Astrocyte (in vitro differentiated cells and primary cell): Measurements from ENCODE around the gene C11orf24. TPM values are rescaled to one million over a fixed set of nuclear protein-coding genes. Genes with fewer than 3 reads are reported as not detected.

Experiments
- DNase-seq: peaks from one replicate; pipeline ENCODE4 v3.0.0-alpha.2; 2010; ENCODE audit warnings: low read depth
- FAIRE-seq: peaks from 2 replicates; lab custom pipeline; 2011; peaks lifted over from hg19 to GRCh38; lab: Jason Lieb, UNC
- H2AFZ ChIP-seq: 2 replicates; pipeline ENCODE4 v1.6.0; 2012; ENCODE audit warnings: low read depth, low read length, inconsistent platforms
- H3K27ac ChIP-seq: 2 replicates; pipeline ENCODE4 v1.5.1; 2011; ENCODE audit warnings: low read depth, low read length, inconsistent platforms
- H3K27me3 ChIP-seq: 2 replicates; pipeline ENCODE4 v1.6.0; 2011; ENCODE audit warnings: low read length, inconsistent platforms; ENCODE audit not compliant: insufficient read depth
- H3K36me3 ChIP-seq: 2 replicates; pipeline ENCODE4 v1.5.1; 2011; ENCODE audit warnings: low read length, inconsistent platforms; ENCODE audit not compliant: insufficient read depth
- H3K4me1 ChIP-seq: 2 replicates; pipeline ENCODE4 v1.5.1; 2011; ENCODE audit warnings: low read length, inconsistent platforms; ENCODE audit not compliant: insufficient read depth
- H3K4me2 ChIP-seq: 2 replicates; pipeline ENCODE4 v1.6.0; 2012; ENCODE audit warnings: low read length, inconsistent platforms
- H3K4me3 ChIP-seq: 2 replicates; pipeline ENCODE4 v1.5.1; 2011; ENCODE audit warnings: low read depth, mild to moderate bottlenecking, low read length, inconsistent platforms; ENCODE audit not compliant: insufficient read depth
- H3K79me2 ChIP-seq: 2 replicates; pipeline ENCODE4 v1.6.0; 2012; ENCODE audit warnings: mild to moderate bottlenecking, low read length, inconsistent platforms; ENCODE audit not compliant: insufficient read depth
- H3K9ac ChIP-seq: 2 replicates; pipeline ENCODE4 v1.6.0; 2012; ENCODE audit warnings: mild to moderate bottlenecking, low read length, inconsistent platforms
- H3K9me3 ChIP-seq: 2 replicates; pipeline ENCODE4 v1.5.1; 2012; ENCODE audit warnings: low read depth, mild to moderate bottlenecking, low read length, inconsistent platforms; ENCODE audit not compliant: insufficient read depth
- H4K20me1 ChIP-seq: 2 replicates; pipeline ENCODE4 v1.6.0; 2012; ENCODE audit warnings: low read length, inconsistent platforms; ENCODE audit not compliant: insufficient read depth
- H3K27ac Mint-ChIP-seq: one replicate; pipeline ENCODE4 v1.8.0; 2021; ENCODE audit warnings: mild to moderate bottlenecking, mixed read lengths; ENCODE audit not compliant: unreplicated experiment
- H3K27me3 Mint-ChIP-seq: one replicate; pipeline ENCODE4 v1.8.0; 2021; ENCODE audit warnings: low read depth, mixed read lengths; ENCODE audit not compliant: unreplicated experiment
- H3K36me3 Mint-ChIP-seq: one replicate; pipeline ENCODE4 v1.8.0; 2021; ENCODE audit warnings: low read depth, mixed read lengths; ENCODE audit not compliant: unreplicated experiment
- H3K4me1 Mint-ChIP-seq: one replicate; pipeline ENCODE4 v1.8.0; 2021; ENCODE audit warnings: low read depth, mixed read lengths; ENCODE audit not compliant: unreplicated experiment
- H3K4me3 Mint-ChIP-seq: one replicate; pipeline ENCODE4 v1.8.0; 2021; ENCODE audit warnings: mild to moderate bottlenecking, moderate library complexity, mixed read lengths; ENCODE audit not compliant: unreplicated experiment
- H3K9me3 Mint-ChIP-seq: one replicate; pipeline ENCODE4 v1.8.0; 2021; ENCODE audit warnings: mild to moderate bottlenecking, mixed read lengths; ENCODE audit not compliant: unreplicated experiment
- CTCF ChIP-seq: IDR thresholded peaks from 2 replicates; pipeline ENCODE4 v1.5.1; 2011; ENCODE audit warnings: low read depth, mild to moderate bottlenecking, inconsistent platforms, low read length, moderate library complexity; ENCODE audit not compliant: insufficient read depth
- EZH2 ChIP-seq: IDR thresholded peaks from 2 replicates; pipeline ENCODE4 v1.6.1; 2012; ENCODE audit warnings: mild to moderate bottlenecking, low read length, inconsistent platforms; ENCODE audit not compliant: insufficient read depth
- total RNA-seq: library from RNA; stranded (reverse); gene quantifications from 2 replicates; pipeline ENCODE4 v1.2.1, GENCODE V29; 2021

The C11orf24 gene
- total RNA-seq, 1 donor from 2014 or later: 79.8 TPM

GRCh38 chr11:68257477-68258362, 14.1 kb downstream of the C11orf24 start:
- Mint-ChIP-seq H3K9me3 (no peaks in the 10 kb centered on the region), H3K4me3 (no peak overlapping the region), H3K27ac (no peak overlapping the region), H3K36me3 (peaks cover 11% of the 10 kb centered on the region), H3K4me1 (peaks cover 3% of the 10 kb centered on the region), H3K27me3 (no peaks in the 10 kb centered on the region)
- Histone ChIP-seq H2AFZ (peak overlapping the region; percentile 80), H3K36me3 (no peaks in the 10 kb centered on the region), H3K9me3 (no peaks in the 10 kb centered on the region), H3K4me3 (no peak overlapping the region), H3K79me2 (no peaks in the 10 kb centered on the region), H3K4me1 (peaks cover 22% of the 10 kb centered on the region), H3K27ac (no peak overlapping the region), H3K27me3 (no peaks in the 10 kb centered on the region), H4K20me1 (peaks cover 24% of the 10 kb centered on the region), H3K4me2 (peak overlapping the region; percentile 67), H3K9ac (no peak overlapping the region)
- DNase-seq (peak; percentile 67), FAIRE-seq (no peak)
- no peak for TF ChIP-seq EZH2
- TF ChIP-seq CTCF: peak; percentile 70

- peak overlapping the region; percentile 42 for H3K27ac ChIP-seq
- H3K9ac ChIP-seq: peak overlapping the region; percentile 30
- no peaks in the 10 kb centered on the region for H3K27me3 Mint-ChIP-seq
- no peak overlapping the region for H3K4me3 ChIP-seq
- no peaks in the 10 kb centered on the region for H3K9me3 Mint-ChIP-seq
- no peak for TF ChIP-seq EZH2
- no peak for TF ChIP-seq CTCF
- no peaks in the 10 kb centered on the region for H3K27me3 ChIP-seq
- H3K36me3 Mint-ChIP-seq: peaks cover 5% of the 10 kb centered on the region
- H3K9me3 ChIP-seq: no peaks in the 10 kb centered on the region
- H4K20me1 ChIP-seq: peaks cover 10% of the 10 kb centered on the region
- DNase-seq (no peak), FAIRE-seq (no peak)
- no peaks in the 10 kb centered on the region for H3K79me2 ChIP-seq
- peak overlapping the region; percentile 67 for H3K4me2 ChIP-seq
- peak overlapping the region; percentile 44 for H2AFZ ChIP-seq
- peaks cover 3% of the 10 kb centered on the region for H3K4me1 Mint-ChIP-seq
- H3K27ac Mint-ChIP-seq: peak overlapping the region; percentile 54
- no peaks in the 10 kb centered on the region for H3K36me3 ChIP-seq
- H3K4me1 ChIP-seq: peaks cover 22% of the 10 kb centered on the region
- H3K4me3 Mint-ChIP-seq: no peak overlapping the region
These were observed 15.4 kb downstream of the C11orf24 start for GRCh38 chr11:68256331-68256741.

DNA sequence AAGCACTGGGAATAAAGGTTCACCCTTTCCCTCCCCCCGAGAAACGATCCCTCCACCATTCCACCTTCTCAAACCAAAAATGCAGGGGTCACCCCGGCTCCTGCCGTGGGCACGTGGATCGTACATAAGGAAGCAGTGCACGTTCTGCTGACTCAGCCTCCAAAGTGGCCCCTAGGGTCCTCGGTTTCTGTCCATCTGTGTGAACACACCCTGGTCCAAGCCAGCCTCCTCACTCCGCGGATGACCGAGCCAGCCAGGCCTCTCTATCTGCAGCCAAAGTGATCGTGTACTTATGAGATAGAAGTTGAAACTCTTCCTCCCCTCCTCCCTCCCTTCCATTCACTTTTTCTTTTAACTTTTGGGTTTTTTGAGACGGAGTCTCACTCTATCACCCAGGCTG, 16.2 kb downstream of the C11orf24 start:
- H3K4me1 Mint-ChIP-seq: peaks cover 3% of the 10 kb centered on the region
- DNase-seq (no peak), FAIRE-seq (no peak)
- Histone ChIP-seq H3K4me3 (no peak overlapping the region), H3K79me2 (no peaks in the 10 kb centered on the region), H2AFZ (no peak overlapping the region), H3K4me1 (peaks cover 22% of the 10 kb centered on the region), H3K36me3 (no peaks in the 10 kb centered on the region), H4K20me1 (peaks cover 2% of the 10 kb centered on the region), H3K4me2 (no peak overlapping the region), H3K27ac (no peak overlapping the region), H3K9me3 (no peaks in the 10 kb centered on the region), H3K27me3 (no peaks in the 10 kb centered on the region), H3K9ac (no peak overlapping the region)
- TF ChIP-seq EZH2: no peak
- no peak for TF ChIP-seq CTCF
- H3K27me3 Mint-ChIP-seq: no peaks in the 10 kb centered on the region
- peaks cover 3% of the 10 kb centered on the region for H3K36me3 Mint-ChIP-seq
- no peaks in the 10 kb centered on the region for H3K9me3 Mint-ChIP-seq
- H3K4me3 Mint-ChIP-seq: no peak overlapping the region
- no peak overlapping the region for H3K27ac Mint-ChIP-seq
